GM10248 (cell line): ENCODE measurements around the gene PIK3R5.

Source experiments
- CTCF ChIA-PET: fragments of 300-600 bp; sonication (Branson Sonifier 250); formaldehyde crosslinking; extraction: SDS; loops from one replicate; lab custom pipeline; 2021; ENCODE audit warnings: antibody characterized with exemption; lab: Yijun Ruan, JAX
- POLR2A ChIA-PET: fragments of 350-650 bp; sonication (Branson Sonifier 250); formaldehyde crosslinking; extraction: SDS; loops from one replicate; lab custom pipeline; 2020; ENCODE audit warnings: antibody characterized with exemption; lab: Yijun Ruan, JAX
- DNase-seq: peaks from one replicate; pipeline ENCODE4 v3.0.0; 2012; ENCODE audit errors: extremely low spot score
- CTCF ChIP-seq: IDR thresholded peaks from 2 replicates; pipeline ENCODE4 v1.5.1; 2012; ENCODE audit warnings: mild to moderate bottlenecking, low read depth; ENCODE audit errors: extremely low read depth, missing control alignments, control extremely low read depth

The PIK3R5 gene

GRCh38 chr17:8922451-8922850 is 43.1 kb downstream of the PIK3R5 start:
- no peak for DNase-seq

DNA sequence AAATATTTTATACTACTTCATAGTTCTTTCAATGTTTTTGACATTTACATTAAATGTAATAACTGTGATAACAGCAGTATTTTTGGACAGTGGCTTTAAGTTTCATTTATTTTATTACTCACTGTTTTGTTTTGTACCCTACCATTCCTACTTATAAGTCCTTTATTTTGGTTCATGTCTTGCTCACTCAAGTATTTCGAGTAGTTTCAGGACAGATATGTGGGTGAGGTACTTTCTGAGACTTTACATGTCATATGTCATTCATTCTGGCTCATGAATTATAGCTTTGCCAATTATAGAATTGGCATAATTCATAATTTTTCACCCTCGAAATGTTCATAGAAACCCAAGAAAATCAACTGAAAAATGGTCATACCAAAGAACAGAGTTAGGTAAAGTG is 44.4 kb downstream of the PIK3R5 start:
- no peak for TF ChIP-seq CTCF
- no peak for DNase-seq
- CTCF ChIA-PET = interaction anchor here (1.6 kb wide), 1 partner anchor 26 kb away, joined by 6 read pairs; no protein-coding TSS in a partner anchor
- POLR2A ChIA-PET = interaction anchor here (1.0 kb wide), 1 partner anchor 19 kb away, joined by 3 read pairs; no protein-coding TSS in a partner anchor

More at GRCh38 chr17:8922451-8922850, 43.1 kb downstream of the PIK3R5 start:
- CTCF ChIA-PET = interaction anchor here (1.1 to 1.6 kb wide), 4 partner anchors 11 to 27 kb away, joined by 3 to 6 read pairs (median 4); no protein-coding TSS in a partner anchor
- TF ChIP-seq CTCF = no peak
- POLR2A ChIA-PET = no interaction called here

- TF ChIP-seq CTCF = no peak
- CTCF ChIA-PET = interaction anchor here (0.7 to 1.7 kb wide), 6 partner anchors 17 to 535 kb away, joined by 3 to 6 read pairs (median 3); no protein-coding TSS in a partner anchor
- DNase-seq = no peak
- POLR2A ChIA-PET = no interaction called here
Observed at GRCh38 chr17:8918807-8919465, 46.6 kb downstream of the PIK3R5 start.

DNA sequence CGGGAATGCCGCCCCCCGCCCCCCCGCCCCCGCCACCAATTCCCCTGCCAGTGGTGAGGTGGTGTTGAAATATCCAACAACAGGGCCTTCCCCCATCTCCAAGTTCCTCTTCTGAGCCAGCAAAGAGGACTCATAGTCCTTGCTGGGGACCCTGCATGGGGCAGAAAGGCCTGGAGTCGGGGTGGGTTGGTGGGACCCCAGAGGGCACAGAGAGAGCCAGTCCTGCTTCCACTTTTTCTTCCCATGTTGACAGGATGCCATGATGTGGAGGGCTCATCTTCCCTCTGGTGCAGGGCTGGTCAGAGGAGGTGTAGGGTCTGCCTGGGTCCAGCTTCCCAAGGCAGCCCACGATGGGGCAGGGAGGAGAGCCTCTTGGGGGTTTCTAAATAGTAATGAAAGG is 49.0 kb downstream of the PIK3R5 start:
- CTCF ChIA-PET = interaction anchor here (1.5 to 9.1 kb wide), 3 partner anchors 9 to 82 kb away, joined by 5 to 67 read pairs (median 7); no protein-coding TSS in a partner anchor
- POLR2A ChIA-PET = no interaction called here
- no peak for DNase-seq
- TF ChIP-seq CTCF = no peak

GRCh38 chr17:8914554-8914953 is 51.0 kb downstream of the PIK3R5 start:
- TF ChIP-seq CTCF = no peak
- ChIA-PET POLR2A (no interaction called here), CTCF (interaction anchor here (0.7 to 9.1 kb wide), 5 partner anchors 14 to 39 kb away, joined by 3 to 67 read pairs (median 6); no protein-coding TSS in a partner anchor)
- DNase-seq = no peak

GRCh38 chr17:8913879-8914278 is 51.6 kb downstream of the PIK3R5 start:
- no peak for TF ChIP-seq CTCF
- CTCF ChIA-PET = interaction anchor here (0.7 to 9.1 kb wide), 7 partner anchors 10 to 157 kb away, joined by 3 to 67 read pairs (median 6); no protein-coding TSS in a partner anchor
- POLR2A ChIA-PET = no interaction called here
- DNase-seq = no peak
